Gastroesophageal sphincter (tissue), 3 donors: Measurements from ENCODE around the gene EIF2AK3.

Experiments
- CTCF ChIP-seq, 4 experiments: fragments of 200-600 bp in 2 of 4; fragments of 450-650 bp in 2 of 4; sonication (generic) in 1 of 4; IDR thresholded peaks; one replicate each; pipeline ENCODE4 v1.5.1; 2017 to 2019; ENCODE audit warnings: antibody characterized with exemption in 4 of 4, mild to moderate bottlenecking in 2 of 4, moderate library complexity in 2 of 4
- EP300 ChIP-seq: sonication (generic); formaldehyde crosslinking; IDR thresholded peaks from one replicate; pipeline ENCODE4 v1.6.1; 2017; ENCODE audit warnings: antibody characterized with exemption, mild to moderate bottlenecking

- TF ChIP-seq CTCF (IDR thresholded peaks at IDR 0.05): no peak
- no peak for TF ChIP-seq EP300
These were observed 65.4 kb downstream of the EIF2AK3 start for GRCh38 chr2:88561646-88562388.
